HEK293 (cell line): Measurements from ENCODE around the gene MUC5AC.

Source experiments
- CTCF ChIA-PET: fragments of 350-600 bp; formaldehyde crosslinking; extraction: SDS; loops from one replicate; lab custom pipeline; 2021; ENCODE audit warnings: antibody characterized with exemption; lab: Yijun Ruan, JAX
- POLR2A ChIA-PET: fragments of 300-600 bp; formaldehyde crosslinking; extraction: SDS; loops from one replicate; lab custom pipeline; 2020; ENCODE audit warnings: antibody characterized with exemption, inconsistent platforms; lab: Yijun Ruan, JAX
- H3K27ac ChIP-seq: fragments of 200-500 bp; sonication (Bioruptor generic); 2 replicates; pipeline ENCODE4 v1.5.1; 2014; ENCODE audit warnings: low read depth, low read length, control low read depth, inconsistent platforms; ENCODE audit errors: extremely low read depth
- H3K36me3 ChIP-seq, 2 experiments: fragments of 200-500 bp in 1 of 2; sonication (Bioruptor generic) in 1 of 2; 1 replicate in 1 of 2; 2 replicates in 1 of 2; pipeline ENCODE4 v1.5.1; 2014 to 2017; ENCODE audit warnings: inconsistent platforms in 2 of 2, low read length in 2 of 2; ENCODE audit not compliant: control insufficient read depth in 2 of 2, insufficient read depth in 1 of 2
- H3K4me1 ChIP-seq: fragments of 200-500 bp; sonication (Bioruptor generic); 2 replicates; pipeline ENCODE4 v1.5.1; 2014; ENCODE audit warnings: mild to moderate bottlenecking, low read length, inconsistent platforms; ENCODE audit not compliant: control insufficient read depth, insufficient read depth
- H3K4me3 ChIP-seq: 2 replicates; pipeline ENCODE4 v1.5.1; 2011; ENCODE audit warnings: low read depth, mild to moderate bottlenecking, control low read depth, low read length, moderate library complexity
- H3K9me3 ChIP-seq: fragments of 200-500 bp; sonication (Bioruptor generic); 2 replicates; pipeline ENCODE4 v1.5.1; 2014; ENCODE audit warnings: low read depth, low read length, inconsistent platforms; ENCODE audit not compliant: control insufficient read depth, insufficient read depth
- MZF1 ChIP-seq: fragments of 450-650 bp; formaldehyde crosslinking; IDR thresholded peaks from 2 replicates; pipeline ENCODE4 v1.5.1; 2017; ENCODE audit warnings: missing biosample characterization, missing genetic modification characterization, borderline replicate concordance
- OVOL3 ChIP-seq: fragments of 450-650 bp; formaldehyde crosslinking; IDR thresholded peaks from 2 replicates; pipeline ENCODE4 v1.5.1; 2016; ENCODE audit warnings: missing biosample characterization, missing genetic modification characterization
- SETDB1 ChIP-seq: IDR thresholded peaks from one replicate; pipeline ENCODE4 v1.6.1; 2017; ENCODE audit warnings: mild to moderate bottlenecking, low read length, moderate library complexity, mixed read lengths; ENCODE audit not compliant: insufficient read length
- TSHZ1 ChIP-seq: fragments of 450-650 bp; formaldehyde crosslinking; IDR thresholded peaks from 2 replicates; pipeline ENCODE4 v1.5.1; 2016; ENCODE audit warnings: missing biosample characterization, missing genetic modification characterization, borderline replicate concordance
- YY2 ChIP-seq: fragments of 450-650 bp; formaldehyde crosslinking; IDR thresholded peaks from 2 replicates; pipeline ENCODE4 v1.5.1; 2016; ENCODE audit warnings: missing biosample characterization, missing genetic modification characterization
- ZNF148 ChIP-seq: fragments of 450-650 bp; formaldehyde crosslinking; IDR thresholded peaks from 2 replicates; pipeline ENCODE4 v1.5.0; 2017; ENCODE audit warnings: missing biosample characterization, missing genetic modification characterization, borderline replicate concordance
- ZNF248 ChIP-seq: fragments of 450-650 bp; formaldehyde crosslinking; IDR thresholded peaks from 2 replicates; pipeline ENCODE4 v1.5.1; 2017; ENCODE audit warnings: missing biosample characterization, missing genetic modification characterization
- ZNF501 ChIP-seq: fragments of 450-650 bp; formaldehyde crosslinking; IDR thresholded peaks from 2 replicates; pipeline ENCODE4 v1.5.1; 2016; ENCODE audit warnings: missing biosample characterization, missing genetic modification characterization
- ZNF677 ChIP-seq: fragments of 450-650 bp; IDR thresholded peaks from 2 replicates; pipeline ENCODE4 v1.5.0; 2018; ENCODE audit warnings: missing biosample characterization, mild to moderate bottlenecking, missing genetic modification characterization, moderate library complexity
- ZNF707 ChIP-seq: fragments of 450-650 bp; formaldehyde crosslinking; IDR thresholded peaks from 2 replicates; pipeline ENCODE4 v1.5.1; 2016; ENCODE audit warnings: missing biosample characterization, missing genetic modification characterization
- ZSCAN16 ChIP-seq: fragments of 450-650 bp; formaldehyde crosslinking; IDR thresholded peaks from 2 replicates; pipeline ENCODE4 v1.5.1; 2016; ENCODE audit warnings: missing biosample characterization, missing genetic modification characterization
- TF ChIP-seq, protein P1 (sequence below): fragments of 450-650 bp; formaldehyde crosslinking; IDR thresholded peaks from 2 replicates; pipeline ENCODE4 v1.5.1; 2017; ENCODE audit warnings: missing biosample characterization, missing genetic modification characterization
- TF ChIP-seq, protein P2 (sequence below): fragments of 450-650 bp; formaldehyde crosslinking; IDR thresholded peaks from 2 replicates; pipeline ENCODE4 v1.5.1; 2016; ENCODE audit warnings: missing biosample characterization, missing genetic modification characterization

MUC5AC gene

GRCh38 chr11:1208394-1209261 lies 50.9 kb downstream of the MUC5AC start:
- ChIA-PET POLR2A (no interaction called here), CTCF (interaction anchor here (0.5 to 1.1 kb wide), 2 partner anchors 11 to 444 kb away, joined by 3 to 5 read pairs; no protein-coding TSS in a partner anchor)
- Histone ChIP-seq H3K4me3 (no peak overlapping the region), H3K27ac (no peak overlapping the region)
- TF ChIP-seq SETDB1 (no peak), ZNF148 (tag by site-specific recombination) (no peak), ZNF707 (tag by site-specific recombination) (no peak), ZNF248 (no peak), OVOL3 (no peak), ZNF677 (tag by site-specific recombination) (no peak), ZSCAN16 (tag by site-specific recombination) (no peak)
- TF ChIP-seq, protein P1, sequence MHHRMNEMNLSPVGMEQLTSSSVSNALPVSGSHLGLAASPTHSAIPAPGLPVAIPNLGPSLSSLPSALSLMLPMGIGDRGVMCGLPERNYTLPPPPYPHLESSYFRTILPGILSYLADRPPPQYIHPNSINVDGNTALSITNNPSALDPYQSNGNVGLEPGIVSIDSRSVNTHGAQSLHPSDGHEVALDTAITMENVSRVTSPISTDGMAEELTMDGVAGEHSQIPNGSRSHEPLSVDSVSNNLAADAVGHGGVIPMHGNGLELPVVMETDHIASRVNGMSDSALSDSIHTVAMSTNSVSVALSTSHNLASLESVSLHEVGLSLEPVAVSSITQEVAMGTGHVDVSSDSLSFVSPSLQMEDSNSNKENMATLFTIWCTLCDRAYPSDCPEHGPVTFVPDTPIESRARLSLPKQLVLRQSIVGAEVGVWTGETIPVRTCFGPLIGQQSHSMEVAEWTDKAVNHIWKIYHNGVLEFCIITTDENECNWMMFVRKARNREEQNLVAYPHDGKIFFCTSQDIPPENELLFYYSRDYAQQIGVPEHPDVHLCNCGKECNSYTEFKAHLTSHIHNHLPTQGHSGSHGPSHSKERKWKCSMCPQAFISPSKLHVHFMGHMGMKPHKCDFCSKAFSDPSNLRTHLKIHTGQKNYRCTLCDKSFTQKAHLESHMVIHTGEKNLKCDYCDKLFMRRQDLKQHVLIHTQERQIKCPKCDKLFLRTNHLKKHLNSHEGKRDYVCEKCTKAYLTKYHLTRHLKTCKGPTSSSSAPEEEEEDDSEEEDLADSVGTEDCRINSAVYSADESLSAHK (tag by site-specific recombination), result no peak
- TF ChIP-seq, protein P2, sequence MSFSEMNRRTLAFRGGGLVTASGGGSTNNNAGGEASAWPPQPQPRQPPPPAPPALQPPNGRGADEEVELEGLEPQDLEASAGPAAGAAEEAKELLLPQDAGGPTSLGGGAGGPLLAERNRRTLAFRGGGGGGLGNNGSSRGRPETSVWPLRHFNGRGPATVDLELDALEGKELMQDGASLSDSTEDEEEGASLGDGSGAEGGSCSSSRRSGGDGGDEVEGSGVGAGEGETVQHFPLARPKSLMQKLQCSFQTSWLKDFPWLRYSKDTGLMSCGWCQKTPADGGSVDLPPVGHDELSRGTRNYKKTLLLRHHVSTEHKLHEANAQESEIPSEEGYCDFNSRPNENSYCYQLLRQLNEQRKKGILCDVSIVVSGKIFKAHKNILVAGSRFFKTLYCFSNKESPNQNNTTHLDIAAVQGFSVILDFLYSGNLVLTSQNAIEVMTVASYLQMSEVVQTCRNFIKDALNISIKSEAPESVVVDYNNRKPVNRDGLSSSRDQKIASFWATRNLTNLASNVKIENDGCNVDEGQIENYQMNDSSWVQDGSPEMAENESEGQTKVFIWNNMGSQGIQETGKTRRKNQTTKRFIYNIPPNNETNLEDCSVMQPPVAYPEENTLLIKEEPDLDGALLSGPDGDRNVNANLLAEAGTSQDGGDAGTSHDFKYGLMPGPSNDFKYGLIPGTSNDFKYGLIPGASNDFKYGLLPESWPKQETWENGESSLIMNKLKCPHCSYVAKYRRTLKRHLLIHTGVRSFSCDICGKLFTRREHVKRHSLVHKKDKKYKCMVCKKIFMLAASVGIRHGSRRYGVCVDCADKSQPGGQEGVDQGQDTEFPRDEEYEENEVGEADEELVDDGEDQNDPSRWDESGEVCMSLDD (tag by site-specific recombination), result no peak
- TF ChIP-seq, all 188 proteins: peak for 0
- H3K9me3 ChIP-seq, result no peaks in the 10 kb centered on the region
- no peaks in the 10 kb centered on the region for H3K4me1 ChIP-seq
- H3K36me3 ChIP-seq, result no peaks in the 10 kb centered on the region

- TF ChIP-seq TSHZ1 (tag by site-specific recombination) (no peak), MZF1 (no peak), YY2 (tag by site-specific recombination) (no peak), ZNF501 (no peak)
- Histone ChIP-seq H3K4me1 (no peaks in the 10 kb centered on the region), H3K9me3 (no peaks in the 10 kb centered on the region), H3K4me3 (no peak overlapping the region), H3K36me3 (no peaks in the 10 kb centered on the region), H3K27ac (no peak overlapping the region)
- CTCF ChIA-PET, result interaction anchor here (0.5 kb wide), 1 partner anchor 443 kb away, joined by 5 read pairs; no protein-coding TSS in a partner anchor
- POLR2A ChIA-PET, result no interaction called here
These were observed 51.8 kb downstream of the MUC5AC start for GRCh38 chr11:1209371-1210057.
